ENCODE results near the gene ALX4.

ALX4 gene

DNA sequence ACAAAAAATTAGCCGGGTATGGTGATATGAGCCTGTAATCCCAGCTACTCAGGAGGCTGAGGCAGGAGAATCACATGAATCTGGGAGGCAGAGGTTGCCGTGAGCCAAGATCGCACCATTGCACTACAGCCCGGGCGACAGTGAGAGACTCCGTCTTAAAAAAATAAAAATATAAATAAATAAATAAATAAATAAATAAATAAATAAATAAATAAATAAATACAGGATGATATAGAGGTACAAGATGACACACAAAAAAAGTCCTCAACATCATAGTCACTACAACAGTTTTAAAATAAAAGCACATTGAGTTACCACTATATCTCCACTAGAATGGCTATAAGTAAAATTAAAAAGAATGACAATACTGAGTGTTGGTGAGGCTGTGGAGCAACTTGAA is 97.8 kb downstream of the ALX4 start:
- Histone ChIP-seq H3K4me1 (ENCODE audit: control insufficient read depth, insufficient read depth, low read length) (no peaks in the 10 kb centered on the region), H3K9me3 (ENCODE audit: control insufficient read depth, low read length) (no peaks in the 10 kb centered on the region), H3K27me3 (replicated peaks; ENCODE audit: control insufficient read depth, insufficient read depth, low read length) (no peaks in the 10 kb centered on the region), H3K4me3 (ENCODE audit: low read length) (no peak overlapping the region), H3K9ac (ENCODE audit: low read length) (no peak overlapping the region), H3K36me3 (ENCODE audit: control insufficient read depth, insufficient read depth, low read length, severe bottlenecking) (peaks cover 6% of the 10 kb centered on the region)
- DNase-seq (ENCODE audit: low read depth) = no peak
